ENCODE results near the gene PRKAG2. TPM values are rescaled to one million over a fixed set of nuclear protein-coding genes. Genes with fewer than 3 reads are reported as not detected.

Gene PRKAG2
- total and polyA plus RNA-seq, 2 of the 8 experiments (the other 6 are each of a cell fraction or from before 2014, with no cell fraction given) = 7.5 to 18.1 TPM

DNA sequence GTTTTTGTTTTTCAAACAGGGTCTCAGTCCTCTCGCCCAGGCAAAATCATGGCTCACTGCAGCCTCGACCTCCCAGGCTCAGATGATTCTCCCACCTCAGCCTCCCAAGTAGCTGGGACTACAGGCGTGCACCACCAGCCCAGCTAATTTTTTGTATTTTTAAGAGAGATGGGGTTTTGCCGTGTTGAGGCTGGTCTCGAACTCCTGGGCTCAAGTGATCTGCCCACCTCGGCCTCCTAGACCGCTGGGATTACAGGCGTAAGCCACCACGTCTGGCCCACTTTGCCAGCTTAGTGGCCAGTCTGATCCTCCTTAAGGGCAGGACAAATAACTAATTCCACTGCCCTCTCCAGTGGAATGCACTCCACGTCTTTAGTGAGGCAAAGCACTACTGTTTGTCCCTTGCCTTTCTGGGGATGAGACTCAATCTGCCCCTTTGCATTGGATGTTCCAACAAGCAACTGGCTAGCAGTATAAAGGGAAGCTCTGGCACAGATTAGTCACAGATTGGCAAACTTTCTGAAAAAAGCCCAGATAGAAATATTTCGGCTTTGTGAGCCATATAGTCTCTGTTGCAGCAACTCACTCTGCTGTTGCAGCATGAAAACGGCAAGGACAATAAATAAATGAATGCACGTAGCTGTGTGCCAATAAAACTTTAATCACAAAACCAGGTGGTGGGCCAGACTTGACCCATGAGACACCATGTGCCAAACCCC is 213.4 kb downstream of the PRKAG2 start:
- Histone ChIP-seq H3K9ac (replicated peaks in 1 of 4; ENCODE audit: extremely low read depth in 1 of 4, low read depth in 3 of 4, low read length in 3 of 4) (no peak overlapping the region), H3K9me3 (ENCODE audit: insufficient read depth in 2 of 2, low read depth in 1 of 2, low read length in 1 of 2) (0 out of 4 replicates have a peak, but pooled peaks cover 0 to 6% of the 10 kb centered on the region in 2 experiments), H3K23me2 (ENCODE audit: low read depth, low read length) (no peaks in the 10 kb centered on the region), H3K27me3 (replicated peaks in 1 of 4; ENCODE audit: control insufficient read depth in 3 of 4, extremely low read depth in 1 of 4, insufficient read depth in 3 of 4, low read length in 3 of 4) (no peaks in the 10 kb centered on the region), H4K91ac (replicated peaks; ENCODE audit: insufficient read length, low read length) (no peak overlapping the region), H3K79me1 (ENCODE audit: low read depth, low read length) (no peaks in the 10 kb centered on the region), H3K14ac (ENCODE audit: insufficient read length) (no peak overlapping the region), H3K4me1 (replicated peaks in 1 of 4; ENCODE audit: control insufficient read depth in 3 of 4, insufficient read depth in 4 of 4, low read length in 3 of 4) (no peaks in the 10 kb centered on the region; a peak in 1 of 7 replicates), H2BK15ac (ENCODE audit: low read length) (no peak overlapping the region), H3K18ac (ENCODE audit: extremely low read depth, low read length) (no peak overlapping the region; the same call in 1 of the 2 replicates), H2BK120ac (replicated peaks; ENCODE audit: low read depth, low read length) (no peak overlapping the region), H2BK12ac (ENCODE audit: low read depth, low read length) (no peak overlapping the region), H3K4me2 (ENCODE audit: insufficient read depth in 1 of 2, low read depth in 2 of 2, low read length in 2 of 2) (no peak overlapping the region), H2BK5ac (ENCODE audit: low read depth, low read length) (no peak overlapping the region), H2BK20ac (ENCODE audit: low read length) (no peak overlapping the region), H3K4me3 (ENCODE audit: extremely low read depth in 1 of 4, insufficient read depth in 2 of 4, low read depth in 3 of 4, low read length in 4 of 4) (no peak overlapping the region), H2AFZ (ENCODE audit: low read length) (no peak overlapping the region), H4K20me1 (replicated peaks in 1 of 2; ENCODE audit: control insufficient read depth in 1 of 2, insufficient read depth in 2 of 2, low read length in 2 of 2) (no peaks in the 10 kb centered on the region), H3K56ac (replicated peaks; ENCODE audit: insufficient read length, low read depth, low read length) (no peak overlapping the region), H3K27ac (ENCODE audit: low read depth, low read length) (no peak overlapping the region), H4K5ac (ENCODE audit: insufficient read length, low read depth, low read length) (no peak overlapping the region), H3K36me3 (ENCODE audit: control insufficient read depth in 2 of 4, insufficient read depth in 4 of 4, low read length in 3 of 4) (no peaks in the 10 kb centered on the region), H2AK5ac (ENCODE audit: low read depth, low read length) (no peak overlapping the region), H3K4ac (replicated peaks; ENCODE audit: insufficient read length, low read depth, low read length) (no peak overlapping the region), H3K23ac (ENCODE audit: insufficient read length) (no peak overlapping the region), H3K79me2 (ENCODE audit: control insufficient read depth in 1 of 2, insufficient read depth in 2 of 2, low read length in 2 of 2) (no peaks in the 10 kb centered on the region), H4K8ac (ENCODE audit: extremely low read depth, insufficient read depth, low read length) (no peak overlapping the region)
- ChIA-PET CTCF (ENCODE audit: partially characterized antibody) (interaction anchor here (0.6 kb wide), 1 partner anchor 93 kb away, joined by 3 read pairs; no protein-coding TSS in a partner anchor), POLR2A (ENCODE audit: partially characterized antibody) (no interaction called here)
- 82% methylated on average over 13 of the region's 13 CpGs; no CpG with 5 or more reads in 1 of the 2 experiments for WGBS, 2 experiments (ENCODE audit: extremely low coverage in 1 of 2, insufficient coverage in 1 of 2, insufficient read length in 1 of 2, insufficient replicate concordance in 2 of 2, low coverage in 1 of 2, low lambda C conversion rate in 2 of 2, missing lambda C conversion rate in 1 of 2)
- FAIRE-seq (no peak), DNase-seq (ENCODE audit: low read depth in 1 of 2, low spot score in 2 of 2) (no peak)
- no peak for TF ChIP-seq JUND (IDR thresholded peaks at IDR 0.05; ENCODE audit: low read length)
- TF ChIP-seq, protein P1, sequence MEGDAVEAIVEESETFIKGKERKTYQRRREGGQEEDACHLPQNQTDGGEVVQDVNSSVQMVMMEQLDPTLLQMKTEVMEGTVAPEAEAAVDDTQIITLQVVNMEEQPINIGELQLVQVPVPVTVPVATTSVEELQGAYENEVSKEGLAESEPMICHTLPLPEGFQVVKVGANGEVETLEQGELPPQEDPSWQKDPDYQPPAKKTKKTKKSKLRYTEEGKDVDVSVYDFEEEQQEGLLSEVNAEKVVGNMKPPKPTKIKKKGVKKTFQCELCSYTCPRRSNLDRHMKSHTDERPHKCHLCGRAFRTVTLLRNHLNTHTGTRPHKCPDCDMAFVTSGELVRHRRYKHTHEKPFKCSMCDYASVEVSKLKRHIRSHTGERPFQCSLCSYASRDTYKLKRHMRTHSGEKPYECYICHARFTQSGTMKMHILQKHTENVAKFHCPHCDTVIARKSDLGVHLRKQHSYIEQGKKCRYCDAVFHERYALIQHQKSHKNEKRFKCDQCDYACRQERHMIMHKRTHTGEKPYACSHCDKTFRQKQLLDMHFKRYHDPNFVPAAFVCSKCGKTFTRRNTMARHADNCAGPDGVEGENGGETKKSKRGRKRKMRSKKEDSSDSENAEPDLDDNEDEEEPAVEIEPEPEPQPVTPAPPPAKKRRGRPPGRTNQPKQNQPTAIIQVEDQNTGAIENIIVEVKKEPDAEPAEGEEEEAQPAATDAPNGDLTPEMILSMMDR (IDR thresholded peaks at IDR 0.05; ENCODE audit: control extremely low read depth in 1 of 3, insufficient read depth in 1 of 3, low read depth in 1 of 3, low read length in 3 of 3) = no peak
- TF ChIP-seq SIRT6 (IDR thresholded peaks at IDR 0.05; ENCODE audit: low read length) = no peak
- no peak for TF ChIP-seq TCF12 (IDR thresholded peaks at IDR 0.05; ENCODE audit: low read depth, low read length)
- TF ChIP-seq RXRA (IDR thresholded peaks at IDR 0.05; ENCODE audit: insufficient read depth, low read depth, low read length) = no peak
- TF ChIP-seq, protein P2, sequence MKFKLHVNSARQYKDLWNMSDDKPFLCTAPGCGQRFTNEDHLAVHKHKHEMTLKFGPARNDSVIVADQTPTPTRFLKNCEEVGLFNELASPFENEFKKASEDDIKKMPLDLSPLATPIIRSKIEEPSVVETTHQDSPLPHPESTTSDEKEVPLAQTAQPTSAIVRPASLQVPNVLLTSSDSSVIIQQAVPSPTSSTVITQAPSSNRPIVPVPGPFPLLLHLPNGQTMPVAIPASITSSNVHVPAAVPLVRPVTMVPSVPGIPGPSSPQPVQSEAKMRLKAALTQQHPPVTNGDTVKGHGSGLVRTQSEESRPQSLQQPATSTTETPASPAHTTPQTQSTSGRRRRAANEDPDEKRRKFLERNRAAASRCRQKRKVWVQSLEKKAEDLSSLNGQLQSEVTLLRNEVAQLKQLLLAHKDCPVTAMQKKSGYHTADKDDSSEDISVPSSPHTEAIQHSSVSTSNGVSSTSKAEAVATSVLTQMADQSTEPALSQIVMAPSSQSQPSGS (IDR thresholded peaks at IDR 0.05; ENCODE audit: low read length) = no peak
- no peak for TF ChIP-seq ZNF274 (IDR thresholded peaks at IDR 0.05; ENCODE audit: borderline replicate concordance, extremely low read depth, low read length)
- no peak for TF ChIP-seq CTBP2 (IDR thresholded peaks at IDR 0.05; ENCODE audit: borderline replicate concordance, insufficient read depth, insufficient read length, low read length)
- no peak for TF ChIP-seq CHD2 (IDR thresholded peaks at IDR 0.05; ENCODE audit: low read length)

All from H1 (cell line).